ENCODE data around the gene CDH24. TPM values are rescaled to one million over a fixed set of nuclear protein-coding genes. Genes with fewer than 3 reads are reported as not detected.
A peak's percentile ranks its signal among the peaks of the same experiment; 100 is the strongest.

The CDH24 gene
- total RNA-seq: 1 to 10 TPM; 3.7 to 5.1 TPM
- long read RNA-seq, partial matches to known transcripts: 1 of 1 reads
- long read RNA-seq, other reads (novel, unspliced or antisense): 0 of 1 reads

- DNase-seq: peak; percentile 71 to 85
- peak; percentile 71 for ATAC-seq
- intact Hi-C loops (cut with DNase I, micrococcal nuclease): loop anchor here (2.0 to 5.0 kb wide), 2 partner anchors 70 kb away; no protein-coding TSS in a partner anchor
Measured at GRCh38 chr14:23056956-23057756, at the start of gene CDH24. CDH24 (minus strand) TSS chr14:23057520; CDS start chr14:23055733, 1,787 bp downstream.

GRCh38 chr14:23106747-23107045, 49.4 kb upstream of the CDH24 start:
- no peak for DNase-seq
- no peak for ATAC-seq
- intact Hi-C loops (cut with DNase I, micrococcal nuclease): no loop called here

GRCh38 chr14:23105348-23105824, 48.1 kb upstream of the CDH24 start:
- ATAC-seq (no peak), DNase-seq (no peak)
- intact Hi-C loops (cut with DNase I, micrococcal nuclease): no loop called here

GRCh38 chr14:23104591-23105347, 47.4 kb upstream of the CDH24 start, which contains the start of gene CIROP:
CIROP (minus strand) TSS chr14:23104989; CDS start chr14:23104920, 69 bp downstream.
- DNase-seq (no peak), ATAC-seq (no peak)
- intact Hi-C loops (cut with DNase I, micrococcal nuclease): no loop called here

GRCh38 chr14:23104070-23104590, 46.8 kb upstream of the CDH24 start:
- ATAC-seq (no peak), DNase-seq (no peak)
- intact Hi-C loops (cut with DNase I, micrococcal nuclease): no loop called here

GRCh38 chr14:23103581-23103980, 46.3 kb upstream of the CDH24 start:
- intact Hi-C loops (cut with DNase I, micrococcal nuclease): no loop called here
- no peak for DNase-seq
- ATAC-seq: no peak

- ATAC-seq: no peak
- intact Hi-C loops (cut with DNase I, micrococcal nuclease): no loop called here
- no peak for DNase-seq
Measured at GRCh38 chr14:23102801-23103200, 45.5 kb upstream of the CDH24 start.

GRCh38 chr14:23101986-23102625, 44.8 kb upstream of the CDH24 start:
- ATAC-seq (peak; percentile 7), DNase-seq (no peak)
- intact Hi-C loops (cut with DNase I, micrococcal nuclease): no loop called here

GRCh38 chr14:23101213-23101970, 44.1 kb upstream of the CDH24 start:
- intact Hi-C loops (cut with DNase I, micrococcal nuclease): no loop called here
- peak; percentile 21 for ATAC-seq
- no peak for DNase-seq

- no peak for DNase-seq
- ATAC-seq: no peak
- intact Hi-C loops (cut with DNase I, micrococcal nuclease): no loop called here
Measured at GRCh38 chr14:23099212-23099861, 42.0 kb upstream of the CDH24 start.

GRCh38 chr14:23097786-23098185, 40.5 kb upstream of the CDH24 start:
- DNase-seq: no peak
- intact Hi-C loops (cut with DNase I, micrococcal nuclease): no loop called here
- no peak for ATAC-seq

- intact Hi-C loops (cut with DNase I, micrococcal nuclease): no loop called here
- DNase-seq (peak; percentile 100), ATAC-seq (peak; percentile 86)
Measured at GRCh38 chr14:23095196-23096108, 38.1 kb upstream of the CDH24 start, which contains the start of gene C14orf119. C14orf119 (plus strand) TSS chr14:23095505; CDS start chr14:23097659, 2,154 bp downstream.

- ATAC-seq (peak; percentile 59), DNase-seq (peak; percentile 76 to 79)
- intact Hi-C loops (cut with DNase I, micrococcal nuclease): no loop called here
Measured at GRCh38 chr14:23094666-23095195, 37.4 kb upstream of the CDH24 start, which contains the start of gene ACIN1. ACIN1 (minus strand) TSS chr14:23095136; CDS start chr14:23095112, 24 bp downstream.

GRCh38 chr14:23093991-23094665, 36.8 kb upstream of the CDH24 start:
- no peak for ATAC-seq
- intact Hi-C loops (cut with DNase I, micrococcal nuclease): no loop called here

GRCh38 chr14:23093526-23093925, 36.2 kb upstream of the CDH24 start:
- intact Hi-C loops (cut with DNase I, micrococcal nuclease): no loop called here

More at GRCh38 chr14:23093991-23094665, 36.8 kb upstream of the CDH24 start:
- no peak for DNase-seq

GRCh38 chr14:23093104-23093503, 35.8 kb upstream of the CDH24 start:
- intact Hi-C loops (cut with DNase I, micrococcal nuclease): no loop called here
- ATAC-seq (no peak), DNase-seq (no peak)

More at GRCh38 chr14:23093526-23093925, 36.2 kb upstream of the CDH24 start:
- ATAC-seq: no peak
- no peak for DNase-seq

Measured in left colon (tissue), 2 donors.